Lower leg skin (tissue), 4 donors: Measurements from ENCODE around the gene QSER1. TPM values are rescaled to one million over a fixed set of nuclear protein-coding genes. Genes with fewer than 3 reads are reported as not detected.

Experiments used
- DNase-seq, 2 donors: peaks; one replicate each; pipeline ENCODE4 v3.0.0-alpha.2; 2019; ENCODE audit warnings: low spot score in 2 of 2
- H3K4me3 ChIP-seq: fragments of 200-600 bp; sonication (generic); 2 replicates; pipeline ENCODE4 v1.5.1; 2017; ENCODE audit warnings: mild to moderate bottlenecking, low read depth; ENCODE audit not compliant: poor library complexity, severe bottlenecking
- POLR2A ChIP-seq, 2 donors: fragments of 450-650 bp; IDR thresholded peaks; one replicate each; pipeline ENCODE4 v1.6.1; 2016 to 2017; ENCODE audit warnings: antibody characterized with exemption in 2 of 2, mild to moderate bottlenecking in 1 of 2, moderate library complexity in 1 of 2
- WGBS, 2 donors: methylation state at CpG; one replicate each; pipeline ENCODE4 v1.1.5; 2018; 5-methylcytosine and 5-hydroxymethylcytosine counted together
- intact Hi-C: fragments of 100-400 bp; cut with DNase I; formaldehyde crosslinking; loops from one replicate; pipeline ENCODE4 v1.15.0; 2023; ENCODE audit warnings: low total_unique reads
- total RNA-seq, 4 donors: library from RNA; depleted of rRNA; stranded (reverse); fragments of >200 nt; gene quantifications; one replicate each; pipeline ENCODE4 v1.1.0, GENCODE V29; 2016
- TF ChIP-seq, protein P1 (sequence below), 3 donors: fragments of 450-650 bp; IDR thresholded peaks; one replicate each; pipeline ENCODE4 v1.5.1; 2016; ENCODE audit warnings: antibody characterized with exemption in 3 of 3, mild to moderate bottlenecking in 3 of 3, moderate library complexity in 2 of 3

Gene QSER1
- total RNA-seq, 4 donors from 2014 or later: 27.8 to 34.2 (median 32.1) TPM

DNA sequence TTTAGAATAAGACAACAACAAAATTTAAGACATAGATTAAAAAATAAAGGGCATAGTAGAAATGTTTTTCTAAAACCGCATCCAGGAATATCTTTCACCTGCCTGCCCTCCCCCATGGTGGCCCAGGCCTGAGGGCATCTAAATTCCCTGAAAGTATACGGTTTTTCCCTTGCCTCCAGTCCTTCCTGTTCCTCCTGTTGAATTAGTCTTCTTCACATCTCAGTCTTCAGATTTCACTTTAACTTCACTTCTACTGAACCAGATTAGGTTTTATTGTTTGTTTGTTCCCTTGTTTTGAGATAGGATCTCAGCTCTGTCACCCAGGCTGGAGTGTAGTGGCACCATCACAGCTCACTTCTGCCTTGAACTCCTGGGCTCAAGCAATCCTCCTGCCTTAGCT, 90.0 kb downstream of the QSER1 start:
- WGBS, 2 donors: 68 to 73% methylated on average over 2 of the region's 2 CpGs
- TF ChIP-seq, protein P1, sequence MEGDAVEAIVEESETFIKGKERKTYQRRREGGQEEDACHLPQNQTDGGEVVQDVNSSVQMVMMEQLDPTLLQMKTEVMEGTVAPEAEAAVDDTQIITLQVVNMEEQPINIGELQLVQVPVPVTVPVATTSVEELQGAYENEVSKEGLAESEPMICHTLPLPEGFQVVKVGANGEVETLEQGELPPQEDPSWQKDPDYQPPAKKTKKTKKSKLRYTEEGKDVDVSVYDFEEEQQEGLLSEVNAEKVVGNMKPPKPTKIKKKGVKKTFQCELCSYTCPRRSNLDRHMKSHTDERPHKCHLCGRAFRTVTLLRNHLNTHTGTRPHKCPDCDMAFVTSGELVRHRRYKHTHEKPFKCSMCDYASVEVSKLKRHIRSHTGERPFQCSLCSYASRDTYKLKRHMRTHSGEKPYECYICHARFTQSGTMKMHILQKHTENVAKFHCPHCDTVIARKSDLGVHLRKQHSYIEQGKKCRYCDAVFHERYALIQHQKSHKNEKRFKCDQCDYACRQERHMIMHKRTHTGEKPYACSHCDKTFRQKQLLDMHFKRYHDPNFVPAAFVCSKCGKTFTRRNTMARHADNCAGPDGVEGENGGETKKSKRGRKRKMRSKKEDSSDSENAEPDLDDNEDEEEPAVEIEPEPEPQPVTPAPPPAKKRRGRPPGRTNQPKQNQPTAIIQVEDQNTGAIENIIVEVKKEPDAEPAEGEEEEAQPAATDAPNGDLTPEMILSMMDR (IDR thresholded peaks at IDR 0.05): no peak
- no peak for TF ChIP-seq POLR2A (IDR thresholded peaks at IDR 0.05)
- intact Hi-C loops: no loop called here
- no peak overlapping the region for H3K4me3 ChIP-seq
- DNase-seq: no peak

DNA sequence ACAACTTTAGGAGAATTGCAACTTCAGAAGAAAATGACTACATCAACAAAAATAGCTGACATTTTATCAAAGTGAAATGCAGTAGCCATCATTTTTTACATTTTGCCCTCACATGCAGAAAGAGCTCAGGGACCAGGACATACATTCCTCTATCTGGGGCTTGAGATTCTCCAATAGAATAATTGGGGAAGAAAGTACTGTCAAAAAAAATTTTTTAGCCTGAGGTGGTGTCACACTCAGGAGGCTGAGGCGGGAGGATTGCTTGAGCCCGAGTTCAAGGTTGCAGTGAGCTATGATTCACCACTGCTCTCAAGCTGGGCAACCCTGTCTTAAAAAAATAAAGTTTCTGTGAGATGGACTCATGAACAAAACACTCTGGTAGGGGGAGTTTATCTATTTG, 90.9 kb downstream of the QSER1 start:
- no peak for TF ChIP-seq POLR2A (IDR thresholded peaks at IDR 0.05)
- TF ChIP-seq, protein P1 (IDR thresholded peaks at IDR 0.05): no peak
- 92 to 97% methylated on average over 2 of the region's 2 CpGs for WGBS, 2 donors
- DNase-seq: no peak
- intact Hi-C loops: no loop called here
- no peak overlapping the region for H3K4me3 ChIP-seq

DNA sequence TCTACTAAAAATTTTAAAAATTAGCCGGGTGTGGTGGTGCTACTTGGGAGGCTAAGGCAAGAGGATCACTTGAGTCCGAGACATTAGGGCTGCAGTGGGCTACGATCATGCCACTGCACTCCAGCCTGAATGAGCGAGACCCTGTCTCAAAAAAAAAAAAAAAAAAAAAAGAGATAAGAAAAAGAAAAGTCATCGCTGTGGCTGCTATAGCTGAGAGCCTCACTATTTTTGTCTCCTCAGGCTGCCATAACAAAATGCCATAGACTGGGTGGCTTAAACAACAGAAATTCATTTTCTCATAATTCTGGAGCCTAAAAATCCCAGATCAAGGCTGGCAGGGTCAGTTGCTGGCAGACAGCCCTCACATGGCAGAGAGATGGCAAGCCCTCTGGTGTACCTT, 93.0 kb downstream of the QSER1 start:
- intact Hi-C loops: no loop called here
- H3K4me3 ChIP-seq: no peak overlapping the region
- TF ChIP-seq POLR2A (IDR thresholded peaks at IDR 0.05): no peak
- TF ChIP-seq, protein P1 (IDR thresholded peaks at IDR 0.05): no peak
- DNase-seq: no peak
- WGBS, 2 donors: 93 to 95% methylated on average over 5 of the region's 5 CpGs

DNA sequence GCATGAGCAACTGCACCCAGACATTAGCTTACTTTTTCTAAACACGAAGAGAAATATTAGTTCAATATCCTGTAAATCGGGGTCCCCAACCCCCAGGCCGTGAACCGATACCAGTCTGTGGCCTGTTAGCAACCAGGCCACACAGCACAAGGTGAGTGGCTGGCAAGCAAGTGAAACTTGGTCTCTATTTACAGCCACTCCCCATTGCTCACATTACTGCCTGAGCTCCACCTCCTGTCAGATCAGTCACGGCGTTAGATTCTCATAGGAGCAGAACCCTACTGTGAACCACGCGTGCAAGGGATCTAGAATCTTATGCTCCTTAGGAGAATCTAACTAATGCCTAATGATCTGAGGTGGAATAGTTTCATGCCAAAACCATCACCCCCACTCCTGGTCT, 95.2 kb downstream of the QSER1 start:
- no peak overlapping the region for H3K4me3 ChIP-seq
- no peak for TF ChIP-seq POLR2A (IDR thresholded peaks at IDR 0.05)
- TF ChIP-seq, protein P1 (IDR thresholded peaks at IDR 0.05): no peak
- WGBS, 2 donors: 70 to 88% methylated on average over 8 of the region's 8 CpGs
- no peak for DNase-seq
- intact Hi-C loops: no loop called here

DNA sequence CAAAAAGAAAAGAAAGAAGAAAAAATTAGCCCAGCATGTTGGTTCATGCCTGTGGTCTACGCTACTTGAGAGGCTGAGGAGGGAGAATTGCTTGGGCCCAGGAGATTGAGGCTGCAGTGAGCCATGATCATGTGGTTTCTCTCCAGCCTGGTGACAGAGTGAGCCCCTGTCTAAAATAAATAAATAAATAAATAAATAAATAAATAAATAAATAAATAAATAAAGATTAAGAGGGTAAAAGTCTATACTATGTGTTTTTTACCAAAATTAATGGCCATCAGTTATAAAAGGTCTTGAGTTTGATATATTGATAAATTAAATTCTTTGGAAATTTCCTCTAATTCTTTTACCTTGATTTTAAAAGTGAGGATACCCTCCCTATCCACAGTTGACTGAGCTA, 97.9 kb downstream of the QSER1 start:
- WGBS, 2 donors: 0% methylated on average over 1 of the region's 1 CpG
- TF ChIP-seq, protein P1 (IDR thresholded peaks at IDR 0.05): no peak
- no peak for TF ChIP-seq POLR2A (IDR thresholded peaks at IDR 0.05)
- DNase-seq: no peak
- intact Hi-C loops: no loop called here
- no peak overlapping the region for H3K4me3 ChIP-seq

DNA sequence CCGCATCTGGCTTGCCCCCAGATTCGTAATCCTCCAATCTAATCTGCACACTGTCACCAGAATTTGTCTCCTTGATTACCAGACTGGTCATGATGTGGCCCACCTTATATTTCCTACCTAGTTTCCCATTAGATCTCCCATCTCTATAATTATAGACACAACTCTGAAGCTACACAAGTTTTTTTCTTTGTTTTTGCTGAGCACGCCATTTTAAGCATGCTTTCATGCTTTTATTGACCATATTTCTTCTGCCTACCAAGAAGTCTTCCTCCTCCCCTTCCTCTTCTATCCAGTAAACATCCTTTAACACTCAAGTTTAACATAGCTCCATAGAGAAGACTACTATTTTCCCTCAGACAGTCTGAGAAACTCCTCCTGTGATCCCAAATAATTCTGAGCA, 98.8 kb downstream of the QSER1 start:
- WGBS, 2 donors: 86 to 98% methylated on average over 3 of the region's 3 CpGs
- intact Hi-C loops: no loop called here
- H3K4me3 ChIP-seq: no peak overlapping the region
- no peak for TF ChIP-seq POLR2A (IDR thresholded peaks at IDR 0.05)
- TF ChIP-seq, protein P1 (IDR thresholded peaks at IDR 0.05): no peak
- no peak for DNase-seq
